Measurements from ENCODE around the gene GNAL.
"Not testable (repeated sequence)": the region's sequence is repeated elsewhere in the genome, so short reads cannot be mapped to it uniquely, and the experiment has no call there.

The GNAL gene

DNA sequence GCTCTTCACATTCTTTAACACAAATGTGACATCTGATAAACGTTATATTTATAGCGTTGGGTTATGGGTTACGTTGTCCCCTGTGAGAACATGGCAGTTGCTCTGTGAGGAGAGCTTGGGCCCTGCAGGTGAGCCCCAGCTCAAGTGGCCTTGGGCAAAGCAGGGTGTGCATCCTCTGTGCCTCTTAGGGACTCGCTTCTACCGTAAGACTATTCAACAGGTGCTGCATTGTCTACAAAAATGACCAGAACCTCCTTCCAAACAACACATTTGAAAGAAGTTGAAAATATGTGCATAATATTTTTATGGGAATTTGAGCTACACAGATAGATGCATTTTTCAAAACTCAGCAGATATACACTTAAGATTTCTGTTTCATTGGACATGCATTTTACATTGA is 145.7 kb downstream of the GNAL start:
- H3K27ac ChIP-seq = no peak overlapping the region
- no peak for DNase-seq (ENCODE audit: low read depth, low spot score)

DNA sequence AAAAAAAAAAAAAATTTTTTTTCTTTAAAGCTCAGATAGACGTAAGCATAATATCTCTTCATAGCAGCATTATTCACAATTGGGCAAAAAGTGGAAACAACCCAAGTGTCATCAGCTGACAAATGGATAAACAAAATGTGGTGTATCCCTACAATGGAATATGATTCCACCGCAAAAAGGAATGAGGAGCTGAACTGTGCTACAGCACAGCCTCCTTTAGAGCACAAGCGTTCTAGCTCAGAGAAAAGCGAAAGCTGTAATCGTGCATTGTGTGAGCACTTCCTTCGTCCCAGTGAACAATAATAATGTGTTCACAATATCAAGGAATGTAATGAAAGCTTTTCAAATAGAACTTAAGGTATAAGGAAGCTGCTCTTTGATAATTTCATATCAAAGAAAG is 150.5 kb downstream of the GNAL start:
- DNase-seq (ENCODE audit: low read depth, low spot score) = no peak
- H3K27ac ChIP-seq = no peak overlapping the region

DNA sequence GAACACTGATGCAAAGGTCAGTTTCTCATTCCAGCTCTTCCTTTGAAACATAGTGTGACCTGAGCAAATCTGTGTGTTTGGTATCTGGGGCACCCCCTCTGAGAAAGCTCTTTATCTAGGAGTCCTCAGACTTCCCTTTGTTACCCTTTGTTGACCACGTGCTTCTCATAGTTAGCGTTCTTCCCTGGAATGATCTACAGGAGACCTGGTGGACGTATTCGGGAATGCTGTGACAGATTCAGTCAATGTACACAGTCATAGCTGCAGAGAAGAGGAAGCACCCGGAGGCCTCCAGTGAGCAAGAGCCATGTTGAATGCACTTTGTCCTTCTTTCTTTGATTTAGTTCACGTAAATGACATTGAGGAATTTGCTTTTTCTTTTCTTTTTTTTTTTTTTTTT is 151.4 kb downstream of the GNAL start:
- DNase-seq (ENCODE audit: low read depth, low spot score) = no peak

DNA sequence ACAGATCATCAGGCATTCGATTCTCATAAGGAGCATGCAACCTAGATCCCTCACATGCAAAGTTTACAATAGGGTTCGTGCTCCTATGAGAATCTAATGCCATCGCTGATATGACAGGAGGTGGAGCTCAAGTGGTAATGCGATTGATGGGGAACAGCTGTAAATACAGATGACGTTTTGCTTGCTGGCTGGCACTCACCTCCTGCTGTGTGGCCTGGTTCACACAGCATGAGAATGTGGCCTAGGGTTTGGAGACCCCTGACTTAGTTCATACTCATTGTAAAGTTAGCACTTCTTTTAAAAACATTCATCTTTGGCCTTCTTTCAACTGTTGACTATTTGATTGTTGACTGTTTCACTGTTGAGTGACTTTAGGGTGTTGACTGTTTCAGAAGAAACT is 153.5 kb downstream of the GNAL start:
- no peak overlapping the region for H3K27ac ChIP-seq
- DNase-seq (ENCODE audit: low read depth, low spot score) = no peak

More for the DNA sequence above, 151.4 kb downstream of the GNAL start:
- no peak overlapping the region for H3K27ac ChIP-seq

DNA sequence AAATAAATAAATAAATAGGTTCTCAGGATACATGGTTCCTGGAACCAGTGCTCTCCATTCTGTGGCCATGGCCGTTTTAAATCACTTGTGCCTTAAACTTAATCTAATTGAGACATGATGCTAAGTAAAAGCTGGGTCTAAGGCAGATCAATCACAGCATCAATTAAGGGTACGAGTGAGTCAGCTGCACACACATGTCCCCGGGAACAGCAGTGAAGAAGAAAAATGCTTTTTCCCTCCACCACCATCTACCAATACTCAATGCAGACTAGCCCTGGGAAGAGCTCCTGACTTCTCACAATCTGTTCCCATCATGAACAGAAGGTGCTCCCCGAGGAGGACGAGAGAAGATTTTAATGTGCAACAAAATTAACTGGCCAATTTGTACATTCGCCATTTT is 155.4 kb downstream of the GNAL start:
- DNase-seq (ENCODE audit: low read depth, low spot score) = no peak
- no peak overlapping the region for H3K27ac ChIP-seq

DNA sequence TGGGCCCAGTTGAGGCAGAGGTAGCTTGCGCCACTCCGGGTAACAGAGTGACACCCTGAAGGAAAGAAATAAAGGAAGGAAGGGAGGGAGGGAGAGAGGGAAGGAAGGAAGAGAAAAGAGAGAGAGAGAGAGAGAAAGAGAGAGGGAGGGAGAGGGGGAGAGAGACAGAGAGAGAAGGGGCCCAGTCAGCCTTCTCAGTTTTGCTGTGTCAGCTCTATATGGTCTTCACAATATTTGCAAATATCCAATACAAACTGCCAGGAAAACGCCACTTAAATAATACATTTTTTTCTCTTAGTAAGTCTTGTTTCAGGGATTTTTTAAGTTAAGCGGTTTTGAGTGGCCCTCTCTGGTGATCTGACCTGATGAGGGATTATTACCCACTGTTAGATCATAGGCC is 156.6 kb downstream of the GNAL start:
- no peak for DNase-seq (ENCODE audit: low read depth, low spot score)

DNA sequence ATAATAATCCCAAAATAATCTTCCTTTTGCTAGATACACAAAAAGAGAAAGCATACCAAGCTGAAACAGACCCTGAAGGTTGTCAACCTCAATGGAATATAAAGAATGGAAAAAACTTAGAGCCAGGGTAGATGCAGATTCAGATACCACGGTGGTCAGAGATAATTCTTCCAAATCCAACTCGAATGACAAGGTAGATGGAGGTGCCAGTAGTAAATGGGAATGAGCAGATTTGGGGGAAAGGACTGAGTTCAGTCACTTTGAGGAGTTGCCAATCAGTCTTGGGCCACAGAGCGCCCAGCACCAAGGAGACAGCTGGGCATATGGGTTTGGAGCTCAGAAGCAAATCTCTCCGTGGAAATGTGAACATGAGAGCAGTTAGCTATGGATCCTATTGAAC is 158.7 kb downstream of the GNAL start:
- no peak overlapping the region for H3K27ac ChIP-seq
- DNase-seq (ENCODE audit: low read depth, low spot score) = no peak

More for the DNA sequence above, 156.6 kb downstream of the GNAL start:
- no peak overlapping the region for H3K27ac ChIP-seq

DNA sequence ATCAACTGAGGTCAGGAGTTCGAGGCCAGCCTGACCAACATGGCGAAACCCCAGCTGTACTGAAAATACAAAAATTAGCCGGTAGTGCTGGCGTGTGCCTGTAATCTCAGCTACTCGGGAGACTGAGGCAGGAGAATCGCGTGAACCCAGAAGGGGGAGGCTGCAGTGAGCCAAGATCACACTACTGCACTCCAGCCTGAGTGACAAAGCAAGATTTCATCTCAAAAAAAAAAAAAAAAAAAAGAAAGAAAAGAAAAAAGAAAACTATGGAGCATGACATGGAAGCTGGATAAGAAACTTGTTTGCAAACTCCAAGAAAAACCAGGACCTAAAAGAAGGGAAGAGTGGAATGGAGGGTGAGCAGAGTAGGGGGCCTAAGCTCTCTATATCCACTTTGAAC is 160.2 kb downstream of the GNAL start:
- no peak for DNase-seq (ENCODE audit: low read depth, low spot score)
- H3K27ac ChIP-seq = peak overlapping the region; percentile 97

DNA sequence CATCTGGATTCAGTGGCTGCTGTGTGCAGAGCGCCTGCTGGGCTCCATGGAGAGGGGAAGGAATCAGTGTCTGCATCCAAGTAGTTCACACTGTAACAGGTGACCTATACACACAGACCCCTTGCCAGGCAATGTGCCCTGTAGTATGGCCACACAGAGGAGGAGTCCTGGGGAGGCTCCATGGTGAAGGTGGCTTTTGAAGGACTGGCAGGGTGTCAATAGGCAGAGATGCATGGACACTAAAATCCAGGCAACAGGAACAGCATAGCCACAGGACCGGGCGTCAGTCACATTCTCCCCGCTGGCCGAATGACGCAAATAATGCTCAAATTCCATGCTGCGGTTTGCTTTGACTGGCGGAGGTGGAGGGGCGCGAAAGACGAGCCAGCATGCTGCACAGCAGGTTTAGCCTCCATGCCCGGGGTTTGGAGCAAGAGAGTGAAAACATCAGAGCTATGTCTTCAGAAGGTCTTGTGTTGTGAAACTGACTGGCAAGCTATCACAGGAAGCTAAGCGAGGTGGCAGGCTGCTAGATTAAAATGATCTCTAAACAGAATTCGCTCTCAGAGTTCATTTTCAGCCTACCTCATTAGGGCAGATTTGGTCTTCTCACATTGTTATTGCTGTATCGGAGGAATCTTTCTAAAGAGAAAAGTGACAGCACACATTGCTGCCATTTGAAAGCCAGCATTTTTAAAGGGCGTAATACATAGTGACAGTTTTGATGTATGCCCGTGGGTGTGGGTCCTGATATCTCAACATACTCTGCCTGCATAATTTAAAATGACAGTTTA is 161.0 kb downstream of the GNAL start:
- peak overlapping the region; percentile 97 for H3K27ac ChIP-seq

DNA sequence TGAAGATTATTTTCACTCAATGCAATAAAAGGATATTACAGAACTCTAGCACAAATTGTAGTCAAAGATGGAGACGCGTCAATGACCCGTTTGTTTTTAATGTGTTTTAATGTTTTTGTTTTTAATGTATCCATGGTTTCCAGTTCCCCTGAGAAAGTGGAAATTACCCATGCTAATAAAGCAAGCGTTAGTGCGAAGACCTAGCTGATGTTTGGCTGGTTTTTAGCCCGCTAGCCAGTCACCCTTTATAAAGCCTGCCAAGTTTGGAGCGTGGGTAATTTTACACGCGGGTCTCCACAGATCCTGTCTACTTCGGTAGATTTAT is 161.7 kb downstream of the GNAL start:
- DNase-seq (ENCODE audit: low read depth, low spot score) = no peak
- peak overlapping the region; percentile 97 for H3K27ac ChIP-seq

More for the DNA sequence above, 161.0 kb downstream of the GNAL start:
- peak; percentile 62 for DNase-seq (ENCODE audit: low read depth, low spot score)

DNA sequence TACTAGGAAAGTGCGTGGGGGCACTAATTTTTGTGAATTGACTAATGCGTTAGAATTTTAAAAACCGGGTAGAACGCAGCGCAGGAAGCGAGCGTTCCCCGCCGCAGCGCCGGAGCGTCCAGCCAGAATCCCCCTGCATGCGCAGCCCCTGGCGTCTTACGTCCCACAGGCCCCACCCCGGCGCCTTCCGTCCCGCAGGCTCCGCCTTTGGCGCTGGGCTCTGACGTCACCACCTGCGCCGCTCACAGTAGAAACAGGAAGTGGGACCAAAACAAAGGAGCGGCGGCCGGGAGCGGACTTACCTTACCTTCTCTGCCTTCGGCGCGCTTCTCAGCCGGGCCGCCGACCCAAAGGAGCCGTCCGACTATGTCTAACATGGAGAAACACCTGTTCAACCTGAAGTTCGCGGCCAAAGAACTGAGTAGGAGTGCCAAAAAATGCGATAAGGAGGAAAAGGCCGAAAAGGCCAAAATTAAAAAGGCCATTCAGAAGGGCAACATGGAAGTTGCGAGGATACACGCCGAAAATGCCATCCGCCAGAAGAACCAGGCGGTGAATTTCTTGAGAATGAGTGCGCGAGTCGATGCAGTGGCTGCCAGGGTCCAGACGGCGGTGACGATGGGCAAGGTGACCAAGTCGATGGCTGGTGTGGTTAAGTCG is 162.2 kb downstream of the GNAL start, which contains the start of gene CHMP1B:
Gene CHMP1B (plus strand): TSS at position 268 of the 660 bp plus-strand sequence. CDS start 99 bp downstream, at position 367.
- peak; percentile 81 for DNase-seq (ENCODE audit: low read depth, low spot score)
- peak within 1 kb of the TSS; percentile 97 for H3K27ac ChIP-seq

DNA sequence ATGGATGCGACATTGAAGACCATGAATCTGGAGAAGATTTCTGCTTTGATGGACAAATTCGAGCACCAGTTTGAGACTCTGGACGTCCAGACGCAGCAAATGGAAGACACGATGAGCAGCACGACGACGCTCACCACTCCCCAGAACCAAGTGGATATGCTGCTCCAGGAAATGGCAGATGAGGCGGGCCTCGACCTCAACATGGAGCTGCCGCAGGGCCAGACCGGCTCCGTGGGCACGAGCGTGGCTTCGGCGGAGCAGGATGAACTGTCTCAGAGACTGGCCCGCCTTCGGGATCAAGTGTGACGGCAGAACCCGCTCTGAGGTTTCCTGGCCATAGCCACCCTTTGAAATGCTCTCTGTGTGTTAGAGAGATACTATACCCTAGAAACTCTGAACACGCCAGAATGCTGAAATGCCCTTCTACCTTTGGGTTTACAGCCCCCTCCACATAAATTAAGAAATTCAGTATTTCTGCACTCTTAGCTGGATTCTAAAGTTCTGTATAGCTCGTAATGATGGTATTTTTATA is 162.8 kb downstream of the GNAL start:
- no peak for DNase-seq (ENCODE audit: low read depth, low spot score)
- H3K27ac ChIP-seq = peak overlapping the region; percentile 97

DNA sequence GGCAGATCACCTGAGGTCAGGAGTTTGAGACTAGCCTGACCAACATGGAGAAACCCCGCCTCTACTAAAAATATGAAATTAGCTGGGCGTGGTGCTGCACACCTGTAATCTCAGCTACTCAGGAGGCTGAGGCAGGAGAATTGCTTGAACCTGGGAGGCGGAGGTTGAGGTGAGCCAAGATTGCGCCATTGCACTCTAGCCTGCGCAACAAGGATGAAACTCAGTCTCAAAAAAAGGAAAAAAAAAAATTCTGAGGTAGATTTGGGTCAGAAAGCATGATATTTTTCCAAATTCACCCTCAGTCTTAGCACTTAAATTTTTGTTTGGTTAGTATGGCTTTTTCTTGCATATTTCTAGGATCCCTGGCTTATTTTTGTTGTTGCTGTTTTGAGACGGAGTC is 165.5 kb downstream of the GNAL start:
- H3K27ac ChIP-seq = peak overlapping the region; percentile 97
- DNase-seq (ENCODE audit: low read depth, low spot score) = not testable (repeated sequence)

DNA sequence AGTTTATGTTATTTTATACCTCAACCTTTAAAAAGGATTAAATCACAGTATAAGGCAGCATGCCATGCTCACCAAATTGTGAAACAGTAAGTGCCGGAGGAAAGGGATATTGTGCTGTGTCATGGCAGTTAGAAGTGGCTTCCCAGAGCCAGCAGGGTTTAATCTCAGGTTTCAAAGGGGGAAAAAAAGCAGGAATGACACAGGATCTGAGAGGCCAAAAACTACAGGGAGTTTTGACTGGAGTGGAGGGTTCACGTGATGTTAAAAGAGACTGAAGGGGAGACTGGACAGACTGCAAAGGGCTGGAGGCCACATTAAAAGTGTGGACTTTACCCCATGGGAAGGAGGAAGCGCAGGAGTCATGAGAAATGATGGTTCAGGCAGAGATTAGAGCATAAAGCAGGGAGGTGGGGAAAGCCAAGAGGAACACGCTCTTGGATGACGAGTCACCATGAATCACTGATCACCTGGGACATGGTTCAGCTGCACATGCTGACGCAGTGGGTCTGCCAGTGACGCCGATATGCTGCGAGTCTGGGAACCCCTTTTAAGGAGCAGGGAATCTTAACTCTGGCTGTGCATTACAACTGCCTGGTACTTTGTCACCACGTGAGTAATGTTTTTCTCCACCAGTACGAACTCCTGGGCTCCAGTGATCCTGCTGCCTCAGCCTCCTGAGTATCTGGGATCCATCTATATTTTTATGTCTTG is 168.3 kb downstream of the GNAL start:
- H3K27ac ChIP-seq = peak overlapping the region; percentile 97
- peak; percentile 100 for DNase-seq (ENCODE audit: low read depth, low spot score)

DNA sequence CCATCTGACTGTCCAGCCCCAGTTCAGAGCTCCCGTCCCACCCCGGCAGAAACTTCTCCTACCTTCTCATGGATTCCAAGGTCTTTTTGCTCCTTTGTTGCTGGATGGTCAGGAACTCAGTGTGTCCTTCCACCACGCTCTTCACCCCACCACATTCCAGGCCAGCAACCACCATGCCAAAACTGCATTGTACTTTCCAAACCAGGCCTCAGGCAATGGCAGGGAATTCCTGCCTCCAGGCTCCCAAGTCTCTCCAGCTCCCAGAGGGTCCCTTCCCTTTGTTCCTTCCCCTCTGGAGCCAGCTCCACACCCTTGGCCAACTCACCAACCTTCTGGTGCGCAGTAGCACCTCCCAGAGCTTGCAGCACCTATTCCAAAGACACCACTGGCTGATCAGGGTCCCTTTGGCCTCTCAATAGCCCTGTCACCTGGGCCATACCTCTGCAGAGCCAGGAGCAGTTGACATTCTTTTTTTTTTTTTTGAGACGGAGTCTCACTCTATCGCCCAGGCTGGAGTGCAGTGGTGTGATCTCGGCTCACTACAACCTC is 170.3 kb downstream of the GNAL start:
- DNase-seq (ENCODE audit: low read depth, low spot score) = no peak
- H3K27ac ChIP-seq = peak overlapping the region; percentile 97

DNA sequence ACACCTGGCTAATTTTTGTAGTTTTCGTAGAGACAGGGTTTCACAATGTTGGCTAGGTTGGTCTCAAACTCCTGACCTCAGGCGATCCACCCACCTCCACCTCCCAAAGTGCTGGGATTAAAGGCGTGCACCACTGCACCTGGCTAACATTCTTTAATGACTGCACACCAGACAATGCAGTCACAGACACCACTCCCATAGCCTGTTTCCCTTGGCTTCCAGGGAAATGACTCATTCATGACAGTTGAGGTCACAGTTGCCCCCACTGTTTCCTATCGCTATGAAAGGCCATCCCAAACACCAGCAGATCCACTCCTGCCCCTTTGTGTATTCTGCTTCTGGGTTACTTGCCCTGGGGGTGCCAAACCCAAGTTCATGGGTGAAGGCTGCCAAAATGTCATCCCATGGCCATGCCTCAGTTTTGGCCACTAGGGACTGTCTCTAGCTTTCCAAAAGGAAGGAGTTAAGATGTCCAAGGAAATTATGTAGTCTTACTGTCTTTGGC is 170.9 kb downstream of the GNAL start:
- peak; percentile 92 for DNase-seq (ENCODE audit: low read depth, low spot score)
- H3K27ac ChIP-seq = peak overlapping the region; percentile 97

DNA sequence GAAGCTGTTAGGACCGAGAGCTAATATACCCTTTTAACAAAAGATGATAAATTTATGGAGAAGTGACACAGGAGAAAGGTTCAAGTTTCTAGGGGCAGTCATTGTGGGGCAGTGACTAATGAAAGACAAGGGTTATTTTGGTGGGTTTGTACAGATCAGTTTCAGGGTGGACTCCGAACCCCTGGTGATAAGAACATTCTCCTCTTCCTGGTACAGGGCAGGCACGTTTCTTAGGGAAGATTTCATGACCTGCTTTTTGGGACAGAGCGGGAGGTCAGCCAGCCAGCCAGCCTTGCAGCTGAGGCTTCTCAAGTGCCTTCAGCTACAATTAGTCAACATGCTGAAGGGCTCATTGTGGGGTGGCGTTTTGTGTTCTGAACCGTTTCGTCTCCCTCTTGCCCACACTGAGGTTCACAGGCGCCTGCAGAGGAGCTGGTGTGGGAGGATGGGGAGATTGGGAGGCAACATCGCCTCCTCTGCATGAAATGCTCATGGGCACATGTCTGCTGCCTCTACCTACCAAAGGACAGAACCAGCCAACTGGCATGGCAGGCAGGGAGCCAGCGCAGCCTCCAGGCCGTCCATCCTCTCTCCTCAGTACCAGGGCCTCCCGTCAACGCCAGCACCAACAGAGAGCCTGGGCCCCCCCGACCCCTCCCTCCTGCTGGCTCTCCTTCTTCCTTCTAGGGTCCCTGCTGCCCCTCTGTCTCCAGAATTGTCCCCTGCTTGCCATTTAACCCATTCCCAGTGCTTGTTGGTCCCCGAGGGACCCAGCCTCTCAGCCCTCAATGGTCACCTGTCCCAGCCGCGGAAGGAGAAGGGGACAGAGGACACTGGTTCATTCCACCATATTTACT is 171.8 kb downstream of the GNAL start:
- DNase-seq (ENCODE audit: low read depth, low spot score) = no peak
- peak overlapping the region; percentile 97 for H3K27ac ChIP-seq

DNA sequence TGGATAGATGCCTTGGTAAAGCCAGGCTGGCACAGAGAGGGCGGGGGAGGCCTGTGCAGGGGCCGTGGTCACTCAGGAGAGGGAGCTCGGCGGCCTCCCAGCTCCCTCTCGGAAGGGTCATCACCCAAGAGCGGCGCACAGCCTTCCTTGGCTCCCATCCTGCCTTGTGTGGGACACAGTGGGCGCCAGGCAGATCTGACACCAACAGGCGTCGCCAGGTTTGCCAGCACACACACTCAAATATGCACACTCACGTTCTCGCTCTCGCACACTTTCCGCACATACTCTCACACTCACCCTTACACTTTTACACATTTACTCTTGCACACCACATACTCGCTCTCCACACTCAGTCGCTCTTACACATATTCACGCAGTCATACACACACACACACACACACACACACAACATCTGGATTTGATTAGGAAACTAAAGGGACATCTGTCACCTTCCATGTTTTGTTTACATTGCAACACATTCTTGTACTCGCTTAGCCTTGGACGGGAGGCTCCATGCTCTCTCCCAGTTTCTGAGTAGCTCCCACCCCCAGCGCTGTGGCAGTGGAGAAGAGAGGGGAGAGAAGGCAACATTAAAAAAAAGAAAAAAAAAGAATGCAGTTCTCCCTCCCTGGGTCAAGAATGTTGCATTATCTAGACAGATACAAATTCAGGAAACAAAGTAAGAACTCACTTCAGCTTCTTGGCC is 172.7 kb downstream of the GNAL start:
- no peak overlapping the region for H3K27ac ChIP-seq
- no peak for DNase-seq (ENCODE audit: low read depth, low spot score)
